ENCODE results near the gene KCNIP4. TPM values are rescaled to one million over a fixed set of nuclear protein-coding genes. Genes with fewer than 3 reads are reported as not detected.

The KCNIP4 gene
- total and polyA plus RNA-seq, 12 donors, result 0.44 to 4.1 (median 1.6) TPM

- H3K36me3 ChIP-seq (replicated peaks in 1 of 2), result no peaks in the 10 kb centered on the region
- no peaks in the 10 kb centered on the region for H3K9me3 ChIP-seq (replicated peaks in 1 of 3)
- intact Hi-C loops (cut with DNase I), result no loop called here
- H3K4me1 ChIP-seq (replicated peaks in 1 of 2), result no peaks in the 10 kb centered on the region
- DNase-seq, result no peak
- H3K27ac ChIP-seq, result no peak overlapping the region
- no peak overlapping the region for H3K4me3 ChIP-seq
- H3K27me3 ChIP-seq, result no peaks in the 10 kb centered on the region
- WGBS, 4 donors, result 42 to 53% (median 49%) methylated on average over 3 of the region's 3 CpGs
- TF ChIP-seq CTCF (IDR thresholded peaks at IDR 0.05) (no peak), POLR2A (IDR thresholded peaks at IDR 0.05) (no peak)
Observed at GRCh38 chr4:21118301-21118700, 830.3 kb downstream of the KCNIP4 start.

- Histone ChIP-seq H3K9me3 (replicated peaks in 1 of 3) (no peaks in the 10 kb centered on the region), H3K27ac (no peak overlapping the region), H3K4me1 (replicated peaks in 1 of 2) (no peaks in the 10 kb centered on the region), H3K4me3 (no peak overlapping the region), H3K27me3 (no peaks in the 10 kb centered on the region), H3K36me3 (replicated peaks in 1 of 2) (no peaks in the 10 kb centered on the region)
- 61 to 65% (median 64%) methylated on average over 7 of the region's 7 CpGs for WGBS, 4 donors
- TF ChIP-seq POLR2A (IDR thresholded peaks at IDR 0.05) (no peak), CTCF (IDR thresholded peaks at IDR 0.05) (no peak)
- no peak for DNase-seq
- intact Hi-C loops (cut with DNase I), result no loop called here
Observed at GRCh38 chr4:21117541-21118180, 830.9 kb downstream of the KCNIP4 start.

- no peak for DNase-seq
- H3K4me3 ChIP-seq, result no peak overlapping the region
- no peaks in the 10 kb centered on the region for H3K36me3 ChIP-seq (replicated peaks in 1 of 2)
- no peaks in the 10 kb centered on the region for H3K9me3 ChIP-seq (replicated peaks in 1 of 3)
- H3K4me1 ChIP-seq (replicated peaks in 1 of 2), result no peaks in the 10 kb centered on the region
- intact Hi-C loops (cut with DNase I), result no loop called here
- H3K27ac ChIP-seq, result no peak overlapping the region
- WGBS, 4 donors, result 49 to 67% (median 62%) methylated on average over 3 of the region's 3 CpGs
- TF ChIP-seq POLR2A (IDR thresholded peaks at IDR 0.05) (no peak), CTCF (IDR thresholded peaks at IDR 0.05) (no peak)
- no peaks in the 10 kb centered on the region for H3K27me3 ChIP-seq
Observed at GRCh38 chr4:21113496-21114223, 834.9 kb downstream of the KCNIP4 start.

GRCh38 chr4:21102667-21103066, 845.9 kb downstream of the KCNIP4 start:
- Histone ChIP-seq H3K27ac (no peak overlapping the region), H3K4me1 (replicated peaks in 1 of 2) (no peaks in the 10 kb centered on the region), H3K9me3 (replicated peaks in 1 of 3) (no peaks in the 10 kb centered on the region), H3K27me3 (no peaks in the 10 kb centered on the region), H3K4me3 (no peak overlapping the region), H3K36me3 (replicated peaks in 1 of 2) (no peaks in the 10 kb centered on the region)
- DNase-seq, result no peak
- TF ChIP-seq CTCF (IDR thresholded peaks at IDR 0.05) (no peak), POLR2A (IDR thresholded peaks at IDR 0.05) (no peak)
- intact Hi-C loops (cut with DNase I), result no loop called here
